ENCODE data around the gene WDR7. TPM values are rescaled to one million over a fixed set of nuclear protein-coding genes. Genes with fewer than 3 reads are reported as not detected.

WDR7 gene
- polyA plus RNA-seq, 1 donor from 2014 or later: 16.2 TPM

DNA sequence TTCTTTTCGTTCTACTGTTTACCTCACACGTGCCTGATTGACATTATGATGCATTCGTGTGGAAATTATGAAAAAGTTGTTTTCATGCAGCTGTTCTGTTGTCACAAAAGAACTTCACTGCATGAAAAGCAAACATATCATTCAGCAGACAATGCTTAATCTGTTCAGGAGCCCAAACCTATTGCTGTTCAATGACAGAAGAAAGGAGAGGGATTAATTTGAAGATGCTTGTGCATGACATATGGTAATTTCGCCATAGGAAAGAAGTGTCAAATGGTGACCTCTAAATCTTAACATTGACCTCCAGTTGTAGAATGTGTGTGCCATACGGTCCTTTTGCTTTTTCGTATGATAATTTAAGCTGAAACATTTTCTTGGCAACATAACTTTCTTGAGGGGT, 124.5 kb downstream of the WDR7 start:
- Mint-ChIP-seq H3K9me3 (no peaks in the 10 kb centered on the region), H3K4me3 (no peak overlapping the region), H3K4me1 (no peaks in the 10 kb centered on the region), H3K27me3 (no peaks in the 10 kb centered on the region), H3K36me3 (peaks cover 21% of the 10 kb centered on the region), H3K27ac (no peak overlapping the region)

GRCh38 chr18:56787390-56787789, 136.2 kb downstream of the WDR7 start:
- Mint-ChIP-seq H3K27me3 (no peaks in the 10 kb centered on the region), H3K9me3 (no peaks in the 10 kb centered on the region), H3K36me3 (peaks cover 13% of the 10 kb centered on the region), H3K4me3 (no peak overlapping the region), H3K4me1 (peaks cover 0 to 1% (median 0%) of the 10 kb centered on the region in 3 donors), H3K27ac (no peak overlapping the region)

GRCh38 chr18:56789004-56789888, 138.1 kb downstream of the WDR7 start:
- H3K4me1 Mint-ChIP-seq: peaks cover 0 to 1% (median 0%) of the 10 kb centered on the region in 3 donors
- peak overlapping the region in 1 of 3 donors; percentile 40 for H3K27ac Mint-ChIP-seq
- no peaks in the 10 kb centered on the region for H3K27me3 Mint-ChIP-seq
- H3K4me3 Mint-ChIP-seq: no peak overlapping the region
- H3K9me3 Mint-ChIP-seq: no peaks in the 10 kb centered on the region
- H3K36me3 Mint-ChIP-seq: peaks cover 13% of the 10 kb centered on the region

GRCh38 chr18:56789889-56790180, 138.7 kb downstream of the WDR7 start:
- Mint-ChIP-seq H3K4me3 (no peak overlapping the region), H3K9me3 (no peaks in the 10 kb centered on the region), H3K27ac (no peak overlapping the region), H3K36me3 (peaks cover 11% of the 10 kb centered on the region), H3K4me1 (peaks cover 0 to 1% (median 0%) of the 10 kb centered on the region in 3 donors), H3K27me3 (no peaks in the 10 kb centered on the region)

DNA sequence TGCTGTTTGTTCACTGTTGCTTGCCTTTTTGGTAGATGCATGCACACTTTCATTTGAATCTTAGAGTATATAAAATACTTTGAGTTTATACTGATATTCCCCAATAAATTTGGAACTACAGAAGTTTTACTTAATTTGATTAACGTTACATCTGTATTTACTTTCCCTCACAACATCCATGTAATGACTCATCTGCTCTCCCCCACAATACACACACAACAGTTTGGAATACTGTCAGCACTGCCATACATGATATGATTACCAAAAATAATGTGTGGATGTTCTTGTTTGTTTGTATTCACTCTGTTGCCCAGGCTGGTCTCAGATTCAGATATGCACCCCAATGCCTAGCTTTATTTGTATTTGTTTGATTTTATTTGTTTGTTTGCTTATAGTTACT, 144.2 kb downstream of the WDR7 start:
- Mint-ChIP-seq H3K27me3 (no peaks in the 10 kb centered on the region), H3K9me3 (peaks cover 0 to 1% (median 0%) of the 10 kb centered on the region in 3 donors), H3K4me3 (no peak overlapping the region), H3K27ac (no peak overlapping the region), H3K4me1 (no peaks in the 10 kb centered on the region), H3K36me3 (peaks cover 9% of the 10 kb centered on the region)

DNA sequence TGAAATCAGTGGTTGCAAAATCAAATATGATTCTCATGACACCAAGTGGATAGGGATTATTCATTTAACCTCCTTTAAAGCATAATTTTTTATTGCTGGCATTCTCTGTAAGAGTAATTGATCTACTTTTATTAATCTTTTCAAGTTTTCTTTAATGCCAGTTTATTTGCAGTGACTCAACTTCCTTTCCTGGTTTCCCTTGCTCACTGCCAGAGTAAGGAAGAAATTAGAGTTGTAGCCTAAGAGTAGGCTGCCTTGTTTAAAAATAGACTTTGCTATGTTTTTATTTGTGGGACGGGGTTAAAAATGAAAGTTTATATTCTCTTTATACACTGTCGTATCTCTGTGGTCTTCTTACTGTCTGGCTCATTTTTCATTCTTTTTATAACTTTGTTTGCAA, 148.6 kb downstream of the WDR7 start:
- Mint-ChIP-seq H3K9me3 (peaks cover 0 to 1% (median 0%) of the 10 kb centered on the region in 3 donors), H3K36me3 (peaks cover 8% of the 10 kb centered on the region), H3K4me3 (no peak overlapping the region), H3K4me1 (no peaks in the 10 kb centered on the region), H3K27me3 (no peaks in the 10 kb centered on the region), H3K27ac (no peak overlapping the region)

DNA sequence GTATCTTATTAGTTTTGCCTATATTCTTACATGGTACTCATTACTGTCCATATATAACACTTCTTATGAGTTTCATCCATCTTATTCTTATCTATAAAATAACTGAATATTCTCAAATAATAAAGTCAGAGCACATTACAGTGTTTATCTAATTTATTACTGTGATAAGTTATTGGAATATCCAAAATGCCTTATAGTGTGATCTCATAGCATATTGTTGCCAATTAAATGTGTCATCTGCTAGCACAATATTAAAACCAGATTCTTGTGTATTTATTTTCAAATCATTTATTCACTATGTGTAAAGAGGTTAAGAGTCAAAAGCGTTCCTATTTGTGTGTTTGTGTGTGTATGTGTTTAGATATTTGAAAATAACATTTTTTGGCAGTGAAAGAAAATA, 151.9 kb downstream of the WDR7 start:
- Mint-ChIP-seq H3K4me1 (no peaks in the 10 kb centered on the region), H3K36me3 (peaks cover 15% of the 10 kb centered on the region), H3K9me3 (peaks cover 0 to 1% (median 0%) of the 10 kb centered on the region in 3 donors), H3K27ac (no peak overlapping the region), H3K4me3 (no peak overlapping the region), H3K27me3 (no peaks in the 10 kb centered on the region)

DNA sequence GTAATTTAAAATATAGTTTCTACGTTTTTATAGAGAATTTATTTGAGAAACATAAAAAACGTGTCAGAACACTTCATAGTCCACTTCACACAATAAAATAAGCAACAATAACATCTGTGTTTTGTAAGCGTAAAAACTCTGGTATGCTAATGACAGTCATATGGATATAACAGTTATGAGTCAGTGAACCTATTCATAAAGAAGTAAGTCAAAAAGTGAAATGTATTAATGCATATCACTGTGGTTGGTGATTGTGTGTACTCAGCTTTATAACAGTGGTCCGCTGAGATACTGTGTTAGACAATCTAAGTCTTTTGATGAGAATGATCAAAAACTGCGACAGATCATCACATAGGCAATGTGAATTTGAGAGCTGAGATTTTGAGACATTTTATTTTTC, 153.2 kb downstream of the WDR7 start:
- H3K27ac Mint-ChIP-seq: no peak overlapping the region
- H3K27me3 Mint-ChIP-seq: no peaks in the 10 kb centered on the region
- H3K9me3 Mint-ChIP-seq: peaks cover 0 to 2% (median 0%) of the 10 kb centered on the region in 3 donors
- H3K4me3 Mint-ChIP-seq: no peak overlapping the region
- peaks cover 17% of the 10 kb centered on the region for H3K36me3 Mint-ChIP-seq
- H3K4me1 Mint-ChIP-seq: no peaks in the 10 kb centered on the region

- Mint-ChIP-seq H3K36me3 (peaks cover 14% of the 10 kb centered on the region), H3K4me1 (no peaks in the 10 kb centered on the region), H3K4me3 (no peak overlapping the region), H3K27ac (no peak overlapping the region), H3K9me3 (peaks cover 0 to 2% (median 0%) of the 10 kb centered on the region in 3 donors), H3K27me3 (no peaks in the 10 kb centered on the region)
Measured at GRCh38 chr18:56807901-56808300, 156.7 kb downstream of the WDR7 start.

DNA sequence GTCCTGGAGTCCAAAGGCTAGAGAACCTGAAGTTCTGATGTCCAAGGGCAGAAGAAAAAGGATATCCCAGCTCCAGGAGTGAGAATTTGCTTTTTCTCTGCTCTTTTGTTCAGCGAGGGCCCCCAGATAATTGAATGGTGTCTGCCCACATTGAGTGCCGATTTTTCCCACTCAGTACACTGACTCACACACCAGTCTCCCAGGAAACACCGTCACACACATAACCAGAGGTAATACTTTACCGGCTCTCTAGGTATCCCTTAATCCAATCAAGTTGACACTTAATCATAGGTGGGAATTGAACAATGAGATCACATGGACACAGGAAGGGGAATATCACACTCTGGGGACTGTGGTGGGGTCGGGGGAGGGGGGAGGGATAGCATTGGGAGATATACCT, 161.5 kb downstream of the WDR7 start:
- no peaks in the 10 kb centered on the region for H3K4me1 Mint-ChIP-seq
- no peak overlapping the region for H3K27ac Mint-ChIP-seq
- no peaks in the 10 kb centered on the region for H3K27me3 Mint-ChIP-seq
- H3K9me3 Mint-ChIP-seq: peaks cover 0 to 2% (median 0%) of the 10 kb centered on the region in 3 donors
- peaks cover 9% of the 10 kb centered on the region for H3K36me3 Mint-ChIP-seq
- no peak overlapping the region for H3K4me3 Mint-ChIP-seq

DNA sequence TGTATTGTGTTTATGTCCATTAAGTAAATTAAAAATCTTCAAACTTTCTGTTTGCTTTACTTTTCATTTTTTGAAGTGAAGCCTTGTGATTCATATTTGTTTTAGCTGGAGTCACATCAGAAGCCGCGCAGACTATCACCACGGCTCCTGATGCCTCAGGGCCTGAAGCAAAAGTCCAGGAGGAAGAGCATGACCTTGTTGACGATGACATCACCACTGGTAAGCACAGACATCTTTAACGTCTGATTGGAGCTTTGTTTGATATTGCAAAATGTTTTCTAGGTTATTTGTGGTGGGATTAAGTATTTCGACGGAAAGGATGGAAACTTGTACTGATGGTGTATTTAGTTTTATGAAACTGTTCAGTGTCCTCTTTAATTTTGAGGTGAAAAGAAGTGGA, 164.8 kb downstream of the WDR7 start:
- Mint-ChIP-seq H3K9me3 (no peaks in the 10 kb centered on the region), H3K4me1 (no peaks in the 10 kb centered on the region), H3K27me3 (no peaks in the 10 kb centered on the region), H3K27ac (no peak overlapping the region), H3K4me3 (no peak overlapping the region), H3K36me3 (peaks cover 5% of the 10 kb centered on the region)

DNA sequence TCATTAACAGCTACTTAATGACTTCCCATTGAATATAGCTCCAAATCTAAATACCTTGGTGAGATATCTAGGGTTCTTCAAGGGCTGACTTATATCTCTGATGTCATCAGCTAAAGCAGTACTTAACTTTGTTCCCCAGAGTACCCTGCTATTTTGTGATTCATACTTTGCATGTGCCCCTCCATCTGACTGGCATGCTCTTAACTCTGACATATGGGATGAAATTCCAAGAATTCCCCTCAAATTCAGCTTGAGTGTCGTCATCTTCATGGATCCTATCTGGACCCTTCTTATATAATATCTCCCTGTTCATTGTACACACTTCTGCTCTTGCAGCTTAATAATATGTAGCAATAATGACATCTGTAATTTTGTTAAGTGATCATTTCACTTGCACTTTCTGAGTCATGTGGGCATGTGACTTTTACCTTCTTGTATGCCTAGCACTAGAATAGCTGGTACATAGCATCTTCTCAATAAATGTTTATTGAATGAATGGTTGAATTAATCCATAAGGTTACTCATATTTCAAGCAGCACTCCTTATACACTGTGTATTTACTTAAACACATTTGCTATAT, 172.9 kb downstream of the WDR7 start:
- Mint-ChIP-seq H3K27ac (no peak overlapping the region), H3K27me3 (no peaks in the 10 kb centered on the region)

DNA sequence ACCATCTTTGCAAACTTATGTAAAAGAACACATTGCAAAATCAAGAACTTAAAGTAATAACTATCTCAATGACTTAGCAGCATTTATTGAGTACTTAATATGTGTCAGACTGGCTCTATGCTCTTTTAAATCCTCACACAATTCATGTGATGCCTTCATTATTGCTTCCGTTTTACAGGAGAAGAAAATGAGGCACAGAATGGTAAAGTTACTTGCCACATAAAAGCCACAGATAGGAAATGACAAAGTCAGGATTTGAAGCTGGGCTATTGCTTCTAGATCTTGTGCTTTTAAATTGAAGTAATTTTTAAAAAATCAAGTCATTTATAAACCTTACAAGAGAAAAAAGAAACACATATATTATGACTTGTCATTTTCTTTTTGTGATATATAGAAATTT, 174.2 kb downstream of the WDR7 start:
- Mint-ChIP-seq H3K4me3 (no peak overlapping the region), H3K9me3 (peaks cover 2 to 4% (median 2%) of the 10 kb centered on the region in 3 donors), H3K27ac (no peak overlapping the region), H3K36me3 (peaks cover 13% of the 10 kb centered on the region), H3K4me1 (peaks cover 0 to 2% (median 2%) of the 10 kb centered on the region in 3 donors), H3K27me3 (no peaks in the 10 kb centered on the region)

More for the DNA sequence above, 172.9 kb downstream of the WDR7 start:
- H3K36me3 Mint-ChIP-seq: peaks cover 13% of the 10 kb centered on the region
- no peak overlapping the region for H3K4me3 Mint-ChIP-seq
- peaks cover 0 to 2% (median 2%) of the 10 kb centered on the region in 3 donors for H3K4me1 Mint-ChIP-seq
- H3K9me3 Mint-ChIP-seq: peaks cover 0 to 4% (median 2%) of the 10 kb centered on the region in 3 donors

- H3K36me3 Mint-ChIP-seq: peaks cover 10% of the 10 kb centered on the region
- H3K4me1 Mint-ChIP-seq: peaks cover 0 to 2% (median 2%) of the 10 kb centered on the region in 3 donors
Measured at GRCh38 chr18:56825878-56826277, 174.7 kb downstream of the WDR7 start.

GRCh38 chr18:56831988-56832387, 180.8 kb downstream of the WDR7 start:
- Mint-ChIP-seq H3K27me3 (no peaks in the 10 kb centered on the region), H3K4me3 (no peak overlapping the region), H3K9me3 (peaks cover 0 to 2% (median 2%) of the 10 kb centered on the region in 3 donors), H3K4me1 (no peaks in the 10 kb centered on the region), H3K27ac (no peak overlapping the region), H3K36me3 (peaks cover 16% of the 10 kb centered on the region)

More at GRCh38 chr18:56825878-56826277, 174.7 kb downstream of the WDR7 start:
- Mint-ChIP-seq H3K27ac (no peak overlapping the region), H3K9me3 (peaks cover 2 to 4% (median 2%) of the 10 kb centered on the region in 3 donors), H3K4me3 (no peak overlapping the region), H3K27me3 (no peaks in the 10 kb centered on the region)

- no peaks in the 10 kb centered on the region for H3K27me3 Mint-ChIP-seq
- no peaks in the 10 kb centered on the region for H3K9me3 Mint-ChIP-seq
- no peaks in the 10 kb centered on the region for H3K4me1 Mint-ChIP-seq
- H3K27ac Mint-ChIP-seq: no peak overlapping the region
- no peak overlapping the region for H3K4me3 Mint-ChIP-seq
- peaks cover 9% of the 10 kb centered on the region for H3K36me3 Mint-ChIP-seq
Measured at GRCh38 chr18:56835331-56835730, 184.2 kb downstream of the WDR7 start.
